ENCODE measurements around the gene ATP5F1E.
"Not testable (repeated sequence)": the region's sequence is repeated elsewhere in the genome, so short reads cannot be mapped to it uniquely, and the experiment has no call there.

Gene ATP5F1E

GRCh38 chr20:58987790-58988564, 44.2 kb downstream of the ATP5F1E start:
- no peak for DNase-seq

GRCh38 chr20:58986968-58987517, 45.1 kb downstream of the ATP5F1E start:
- DNase-seq, result no peak

GRCh38 chr20:58986286-58986967, 45.7 kb downstream of the ATP5F1E start:
- no peak for DNase-seq

GRCh38 chr20:58985656-58986055, 46.5 kb downstream of the ATP5F1E start:
- no peak for DNase-seq

- no peak for DNase-seq
Observed at GRCh38 chr20:58984691-58985090, 47.4 kb downstream of the ATP5F1E start.

GRCh38 chr20:58983115-58983468, 49.0 kb downstream of the ATP5F1E start:
- DNase-seq, result not testable (repeated sequence)

GRCh38 chr20:58982406-58983114, 49.6 kb downstream of the ATP5F1E start:
- no peak for DNase-seq

GRCh38 chr20:58981628-58982364, 50.3 kb downstream of the ATP5F1E start:
- no peak for DNase-seq

GRCh38 chr20:58980711-58981627, 51.2 kb downstream of the ATP5F1E start, which contains the start of gene NELFCD:
TSS of gene NELFCD (plus strand) at chr20:58981256. CDS start at chr20:58981310, 54 bp downstream.
- peak; percentile 45 for DNase-seq

GRCh38 chr20:58978351-58979190, 53.6 kb downstream of the ATP5F1E start:
- DNase-seq, result no peak

- no peak for DNase-seq
Observed at GRCh38 chr20:58976061-58976730, 55.9 kb downstream of the ATP5F1E start.
